HG03575 (cell line): ENCODE data around the gene HEATR9.

Source experiments
- ATAC-seq: cut with Tn5 transposase; IDR thresholded peaks from one replicate; pipeline ENCODE4 v1.9.1; 2021; ENCODE audit not compliant: unreplicated experiment, insufficient number of reproducible peaks, low FRiP score; ENCODE audit errors: extremely low read depth

The HEATR9 gene, protein sequence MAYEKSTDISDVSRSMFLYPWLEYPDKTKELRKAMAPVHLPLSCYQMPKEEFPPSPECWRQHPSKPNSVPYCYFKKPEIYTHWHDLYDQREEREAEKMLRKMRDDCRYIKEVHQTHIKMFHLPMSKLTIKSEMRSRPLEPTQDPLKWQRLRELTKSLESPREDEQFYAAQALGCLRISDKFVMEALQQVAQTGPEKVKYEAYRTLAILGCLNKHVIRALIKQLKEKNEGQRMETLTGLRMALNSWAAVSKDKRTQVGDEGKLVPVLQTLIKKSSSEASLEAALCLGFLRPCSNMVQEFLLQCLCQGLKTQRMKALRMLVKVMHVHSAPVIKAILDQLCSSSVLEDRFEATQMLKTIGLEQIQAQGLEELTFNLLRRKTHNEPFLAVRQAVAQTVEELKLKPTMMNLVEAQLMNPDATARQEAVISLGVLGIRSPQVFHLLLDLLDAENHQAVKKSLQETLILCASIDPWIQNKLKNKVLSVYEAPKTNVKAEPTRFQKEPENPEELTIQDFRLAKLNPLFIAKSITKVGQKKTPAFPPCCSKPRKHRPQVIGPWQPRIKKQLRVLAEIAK

DNA sequence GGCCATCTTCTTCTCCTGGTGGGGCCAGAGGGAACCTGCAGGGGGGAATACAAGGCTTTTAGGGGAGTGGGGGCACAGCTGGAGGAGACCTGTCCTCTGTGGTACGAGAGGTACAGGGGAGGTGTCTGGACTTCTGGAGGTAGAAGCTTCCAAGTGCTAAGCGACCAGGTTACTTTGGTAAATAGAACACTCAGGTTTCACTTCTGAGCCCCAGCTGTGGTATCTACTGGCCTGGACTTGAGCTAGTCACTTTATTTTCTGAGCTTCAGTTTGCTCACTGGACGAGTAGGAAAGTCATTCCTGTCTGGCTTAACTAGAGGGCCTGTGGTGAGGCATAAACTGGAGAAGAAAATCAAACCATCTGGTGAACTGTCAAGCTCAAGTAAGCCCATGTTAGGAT, at the start of gene HEATR9:
Gene HEATR9 (minus strand): TSS at position 155 of the 400 bp plus-strand sequence. CDS start 149 bp downstream, at position 6.
- ATAC-seq, result no peak

DNA sequence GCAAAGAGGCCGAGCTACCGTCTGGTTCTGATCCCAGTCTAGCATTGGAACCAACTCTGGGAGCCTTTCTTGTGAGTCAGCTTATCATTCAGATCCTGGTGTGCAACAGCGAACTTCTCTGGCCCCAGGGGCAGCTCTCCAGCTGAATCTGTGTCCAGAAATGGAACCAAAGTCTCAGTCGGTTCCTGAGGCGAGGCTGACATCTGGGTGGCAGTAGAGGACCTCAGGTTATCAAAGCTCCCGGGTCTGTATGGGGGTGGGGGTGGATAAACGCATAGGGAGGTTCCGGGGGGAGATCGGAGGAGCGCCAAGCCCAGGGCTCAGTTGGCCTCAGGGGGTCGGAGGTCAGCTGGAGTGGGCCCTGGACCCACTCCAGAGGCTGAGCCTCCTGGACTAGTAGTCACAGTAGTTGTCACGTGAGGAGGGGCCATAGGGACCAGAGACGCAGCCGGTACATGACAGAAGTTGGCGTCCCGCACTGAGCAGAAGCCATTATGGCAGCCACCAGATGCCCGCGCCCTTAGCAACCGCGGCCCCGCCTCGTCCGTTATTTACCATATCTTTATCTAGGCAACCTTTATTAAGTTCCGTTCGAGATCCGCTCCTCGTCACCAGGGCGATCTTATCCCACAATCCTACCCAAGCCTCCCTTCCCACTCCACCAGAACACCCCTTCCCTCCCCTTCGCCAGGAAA, 49.0 kb upstream of the HEATR9 start:
- no peak for ATAC-seq

DNA sequence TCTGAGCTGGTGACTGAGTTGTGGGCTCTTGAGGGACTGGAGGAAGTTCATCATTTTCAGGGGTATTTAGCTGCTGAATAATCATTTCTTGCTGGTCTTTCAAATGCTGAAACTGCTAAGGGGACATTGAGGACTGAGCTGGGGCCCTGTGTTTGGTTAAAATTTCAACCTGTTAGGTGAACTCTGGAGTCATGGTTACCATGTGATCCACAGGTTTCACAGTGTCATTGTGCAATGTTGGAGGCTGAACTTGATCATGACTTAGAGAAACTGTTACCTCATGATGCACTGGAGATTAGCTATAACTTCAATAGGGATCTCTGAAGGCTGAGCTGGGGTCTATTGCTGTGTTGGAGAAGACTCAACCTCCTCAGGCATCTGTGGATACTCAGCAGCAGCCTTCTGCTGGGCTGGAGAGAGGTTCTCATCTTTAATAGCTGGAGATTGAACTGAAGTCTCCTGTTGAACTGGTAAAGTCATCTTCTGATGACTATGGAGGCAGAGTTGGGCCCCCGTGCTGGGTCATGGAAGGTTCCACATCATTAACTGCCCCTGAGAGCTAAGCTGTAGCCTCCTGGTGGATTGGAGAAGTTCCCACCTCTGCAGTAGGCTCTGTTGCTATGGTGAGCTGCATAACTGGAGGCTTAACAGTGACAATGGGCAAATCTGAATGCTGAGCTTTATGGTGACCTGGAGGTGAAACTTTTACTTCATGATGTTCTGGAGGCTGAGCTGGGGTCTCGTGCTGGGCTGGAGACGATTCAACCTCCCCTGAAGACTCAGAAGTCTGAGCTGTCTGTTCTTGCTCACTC, 46.7 kb upstream of the HEATR9 start:
- no peak for ATAC-seq

DNA sequence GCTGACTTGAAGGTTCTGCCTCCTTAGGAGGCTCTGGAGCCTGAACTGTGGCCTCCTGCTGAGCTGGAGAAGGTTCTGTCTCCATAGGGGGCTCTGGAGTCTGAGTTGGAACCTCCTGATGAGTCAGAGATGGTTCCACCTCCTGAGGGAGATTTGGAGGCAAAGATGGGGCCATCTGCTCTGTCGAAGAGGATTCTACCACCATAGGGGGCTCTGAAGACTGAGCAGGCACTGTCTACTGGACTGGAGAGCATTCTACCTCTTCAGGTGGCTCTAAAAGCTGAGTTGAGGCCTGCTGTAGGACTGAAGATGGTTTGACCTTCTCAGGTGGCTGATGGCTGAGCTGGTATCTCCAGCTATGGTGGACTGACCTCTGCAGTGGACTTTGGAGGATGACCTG, 45.7 kb upstream of the HEATR9 start:
- no peak for ATAC-seq

DNA sequence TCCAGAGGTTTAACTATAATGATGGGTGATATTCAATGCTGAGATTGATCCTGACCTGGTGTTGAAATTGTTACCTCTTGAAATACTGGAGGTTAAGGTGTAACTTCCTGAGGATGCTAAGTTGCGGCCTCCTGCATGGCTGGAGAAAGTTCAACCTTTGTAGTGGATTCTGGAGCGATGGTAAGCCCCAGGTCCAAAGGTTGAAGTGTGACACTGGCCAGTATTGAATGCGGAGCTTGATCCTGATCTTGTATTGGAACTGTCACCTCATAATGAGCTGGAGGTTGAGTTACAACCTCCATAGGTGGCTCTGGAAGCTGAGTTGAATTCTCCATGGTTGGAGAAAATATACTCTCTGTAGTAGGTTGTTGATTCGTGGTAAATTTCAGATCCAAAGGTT, 44.9 kb upstream of the HEATR9 start:
- ATAC-seq, result no peak

DNA sequence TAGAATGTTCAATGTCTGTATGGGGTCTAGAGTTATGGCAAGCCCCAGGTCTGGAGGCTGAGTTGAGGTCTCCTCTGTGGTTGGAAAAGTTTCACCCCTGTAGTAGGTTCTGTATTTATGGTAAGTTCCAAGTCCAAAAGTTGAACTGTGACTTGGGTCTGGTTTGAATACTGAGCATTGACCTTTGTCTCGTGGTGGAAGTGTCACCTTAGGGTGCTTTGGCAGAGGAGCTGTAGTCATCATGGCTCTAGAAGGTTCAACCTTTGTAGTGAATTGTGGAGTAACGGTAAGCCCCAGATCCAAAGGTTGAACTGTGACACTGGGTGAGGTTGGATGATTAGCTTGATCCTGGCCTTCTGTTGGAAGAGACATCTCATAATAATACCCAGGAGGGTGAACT, 44.3 kb upstream of the HEATR9 start:
- no peak for ATAC-seq

DNA sequence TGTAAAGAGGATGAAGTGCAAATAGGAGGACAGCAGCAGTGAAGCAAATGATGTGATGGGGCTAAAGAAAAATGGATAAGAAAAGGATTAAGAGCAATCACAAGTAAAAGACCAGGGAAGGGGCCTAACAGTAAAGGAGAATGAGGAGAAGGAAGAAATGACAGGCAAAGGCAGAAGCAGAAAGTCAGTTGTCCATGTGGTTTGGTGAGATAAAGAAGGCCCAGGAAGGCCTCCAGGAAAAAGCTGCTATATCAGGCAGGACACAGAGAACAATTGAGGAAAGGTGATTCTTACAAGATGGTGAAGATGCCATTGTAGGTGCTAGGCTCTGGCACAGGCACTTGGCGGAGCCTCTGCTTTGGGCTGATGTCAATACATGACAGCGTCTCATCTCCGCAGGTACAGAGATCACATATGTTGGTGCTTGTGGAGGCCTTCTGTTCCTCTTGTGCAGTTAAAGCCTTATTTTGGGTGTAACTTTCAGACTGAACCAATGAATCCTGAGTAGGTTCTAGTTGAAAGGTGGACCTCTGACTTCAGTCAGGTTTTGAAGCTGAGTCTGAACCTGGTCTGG, 43.7 kb upstream of the HEATR9 start:
- no peak for ATAC-seq

DNA sequence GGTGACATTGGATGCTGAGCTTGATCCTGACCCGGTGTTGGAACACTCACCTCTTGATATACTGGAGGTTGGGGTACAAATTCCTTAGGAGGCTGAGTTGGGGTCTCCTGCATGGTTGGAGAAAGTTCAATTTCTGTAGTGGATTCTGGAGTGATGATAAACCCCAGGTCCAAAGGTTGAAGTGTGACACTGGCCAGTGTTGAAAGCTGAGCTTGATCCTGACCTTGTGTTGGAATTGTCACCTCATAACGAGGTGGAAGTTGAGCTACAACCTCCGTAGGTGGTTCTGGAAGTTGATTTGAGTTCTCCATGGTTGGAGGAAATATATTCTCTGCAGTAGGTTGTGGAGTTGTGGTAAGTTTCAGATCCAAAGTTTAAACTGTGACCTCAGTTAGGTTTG, 40.7 kb upstream of the HEATR9 start:
- no peak for ATAC-seq

DNA sequence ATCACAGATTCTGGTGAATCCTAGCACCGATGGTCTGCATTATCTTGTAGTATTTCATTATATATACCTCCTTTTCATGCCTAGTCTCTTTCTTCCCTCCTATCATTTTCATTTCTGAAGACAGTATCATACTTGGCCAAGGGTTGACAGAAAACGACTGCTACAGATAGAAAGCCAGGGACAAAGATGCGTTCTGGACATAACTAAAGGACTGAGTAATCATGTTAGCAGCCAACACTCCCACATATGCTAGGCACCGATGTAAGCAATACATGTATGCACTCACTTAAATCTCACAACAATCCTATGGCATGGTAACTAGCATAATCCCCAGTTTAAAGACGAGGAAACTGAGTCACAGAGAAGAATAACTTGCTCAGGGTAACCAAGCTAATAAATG, 39.0 kb upstream of the HEATR9 start:
- ATAC-seq, result no peak

DNA sequence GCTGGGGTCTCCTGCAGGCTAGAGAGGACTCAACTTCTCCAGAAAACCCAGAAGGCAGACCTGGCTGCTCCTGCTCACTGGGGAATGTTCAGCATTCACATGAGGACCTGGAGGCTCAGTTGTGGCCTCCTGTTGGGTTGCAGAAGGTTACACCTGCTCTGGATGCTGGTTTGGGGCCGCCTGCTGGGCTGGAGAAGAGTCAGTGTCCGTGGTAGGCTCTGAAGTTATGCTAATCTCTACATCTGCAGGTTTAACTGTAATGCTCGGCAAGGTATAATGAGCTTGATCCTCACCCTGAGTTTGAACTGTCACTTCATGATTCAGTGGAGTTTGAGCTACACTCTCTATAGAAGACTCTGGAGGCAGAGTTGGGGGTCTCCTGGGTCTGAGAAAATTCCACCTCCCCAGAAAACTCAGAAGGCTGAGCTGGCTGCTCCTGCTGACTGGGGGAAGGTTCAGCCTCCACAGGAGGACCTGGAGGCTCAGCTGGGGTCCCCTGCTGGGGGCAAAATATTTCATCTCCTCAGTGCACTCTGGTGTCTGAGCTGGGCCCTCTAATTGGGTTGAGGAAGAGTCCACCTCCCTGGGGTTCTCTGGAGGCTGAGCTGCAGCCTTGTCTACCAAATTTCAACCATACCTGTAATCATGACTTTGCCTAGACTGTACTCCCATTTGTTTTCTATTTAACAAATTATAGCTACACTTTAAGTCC, 38.4 kb upstream of the HEATR9 start:
- no peak for ATAC-seq

DNA sequence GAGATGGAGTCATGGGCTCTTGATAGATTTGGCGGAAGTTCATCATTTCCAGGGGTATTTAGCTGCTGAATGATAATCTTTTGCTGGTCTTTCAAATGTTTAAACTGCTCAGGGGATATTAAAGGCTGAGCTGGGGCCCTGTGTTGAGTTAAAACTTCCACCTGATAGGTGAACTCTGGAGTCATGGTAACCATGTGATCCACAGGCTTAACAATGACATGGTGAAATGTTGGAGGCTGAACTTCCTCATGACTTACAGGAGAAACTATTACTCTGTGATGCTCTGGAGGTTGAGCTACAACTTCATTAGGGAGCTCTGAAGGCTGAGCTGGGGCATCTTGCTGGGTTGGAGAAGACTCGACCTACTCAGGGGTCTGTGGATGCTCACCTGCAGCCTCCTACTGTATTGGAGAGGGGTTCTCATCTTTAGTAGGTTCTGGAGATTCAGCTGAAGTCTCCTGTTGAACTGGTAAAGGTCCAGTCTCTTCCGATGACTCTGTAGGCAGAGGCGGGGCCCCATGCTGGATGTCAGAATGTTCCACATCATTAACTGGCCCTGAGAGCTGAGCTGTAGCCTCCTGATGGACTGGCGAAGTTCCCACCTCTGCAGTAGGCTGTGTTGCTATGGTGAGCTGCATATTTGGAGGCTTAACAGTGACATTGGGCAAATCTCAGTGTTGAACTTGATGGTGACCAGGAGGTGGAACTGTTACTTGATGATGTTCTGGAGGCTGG, 37.7 kb upstream of the HEATR9 start:
- no peak for ATAC-seq

DNA sequence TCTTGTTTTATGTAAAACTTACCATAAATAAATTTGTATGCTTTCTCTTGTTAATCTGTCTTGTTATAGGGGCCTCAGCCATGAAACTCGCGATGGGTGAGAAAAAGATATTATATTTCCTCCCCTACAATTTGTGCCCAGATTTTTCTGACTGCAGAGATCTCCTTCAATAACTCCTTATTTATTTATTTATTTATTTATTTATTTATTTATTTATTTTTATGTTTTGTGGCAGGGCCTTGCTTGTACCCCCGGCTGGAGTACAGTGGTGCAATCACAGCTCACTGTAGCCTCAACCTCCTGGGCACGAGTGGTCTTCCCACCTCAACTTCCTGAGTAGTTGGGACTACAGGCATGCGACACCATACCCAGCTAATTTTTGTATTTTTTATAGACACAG, 34.8 kb upstream of the HEATR9 start:
- no peak for ATAC-seq

DNA sequence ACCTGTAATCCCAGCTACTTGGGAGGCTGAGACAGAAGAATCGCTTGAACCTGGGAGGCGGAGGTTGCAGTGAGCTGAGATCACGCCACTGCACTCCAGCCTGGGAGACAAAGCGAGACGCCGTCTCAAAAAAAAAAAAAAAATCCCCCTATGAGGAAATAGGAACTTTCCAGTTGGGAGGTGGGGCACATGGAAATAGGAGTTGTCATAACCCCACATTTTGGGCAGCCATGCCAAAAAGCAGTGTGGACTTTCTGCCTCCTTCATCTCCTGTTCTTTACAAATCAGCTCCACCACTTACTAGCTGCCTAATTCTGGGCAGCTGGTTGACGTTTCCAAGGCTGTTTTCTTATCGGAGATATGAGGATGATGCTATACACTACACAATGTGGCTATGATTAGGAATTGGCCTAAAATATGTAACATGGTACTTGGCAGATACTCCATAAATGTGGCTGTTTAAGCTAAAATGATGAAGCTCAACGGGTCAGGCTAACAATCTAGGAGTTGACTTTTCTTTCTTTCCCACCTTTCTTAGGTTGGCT, 33.0 kb upstream of the HEATR9 start:
- no peak for ATAC-seq

DNA sequence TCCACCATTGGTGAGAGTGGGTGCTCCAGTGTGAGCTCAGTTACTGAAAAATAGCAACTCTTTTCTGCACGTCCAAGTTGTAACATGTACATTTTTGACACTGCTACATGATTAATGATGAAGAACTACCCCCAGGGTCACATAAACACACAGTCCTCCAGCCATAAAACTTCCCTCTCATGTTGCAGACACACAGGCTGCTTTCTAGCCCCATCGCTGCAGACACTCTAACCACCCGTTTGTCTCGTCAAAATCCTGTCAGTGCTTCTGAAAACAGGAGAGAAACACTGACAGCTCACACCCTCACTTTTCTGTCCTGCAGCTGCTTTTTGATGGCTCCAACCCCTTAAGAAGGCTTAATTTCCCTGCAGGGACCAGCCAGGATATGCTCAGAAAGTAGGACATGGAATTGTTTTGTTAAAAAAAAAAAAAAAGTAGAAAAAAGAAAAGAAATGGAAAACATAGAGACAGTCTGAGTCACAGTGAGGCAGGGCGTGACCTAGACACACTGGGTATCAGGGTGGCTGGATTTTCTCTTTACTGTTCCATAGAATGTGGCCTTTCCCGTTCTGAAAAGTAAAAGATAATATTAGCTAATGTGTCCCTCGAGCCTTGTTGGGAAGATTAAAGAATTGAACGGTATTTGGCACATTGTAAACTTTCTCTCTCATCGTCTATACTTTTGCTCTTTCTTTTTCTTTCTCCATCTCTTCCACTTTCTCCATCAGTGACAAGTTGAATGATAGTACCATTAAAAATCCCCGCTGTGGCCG, 32.2 kb upstream of the HEATR9 start:
- no peak for ATAC-seq

DNA sequence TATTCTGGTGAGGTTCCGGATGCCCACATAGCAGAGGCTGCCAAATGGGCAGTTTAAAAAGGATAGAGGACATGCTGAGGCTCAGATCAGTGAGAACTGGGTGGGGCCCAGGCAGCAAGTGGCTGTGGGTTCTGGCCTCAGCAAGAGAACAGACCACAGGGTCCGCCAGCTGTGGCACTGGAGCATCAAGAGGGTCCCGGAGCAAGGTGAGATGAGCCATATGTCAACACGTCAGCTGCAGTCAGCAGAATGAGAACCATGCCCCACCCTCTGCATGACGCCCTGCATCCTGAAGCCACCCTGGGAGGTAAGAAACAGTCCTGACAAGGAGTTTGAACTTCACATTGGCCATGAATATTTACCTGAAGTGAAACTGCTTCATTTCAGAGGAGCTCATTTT, 31.6 kb upstream of the HEATR9 start:
- no peak for ATAC-seq

DNA sequence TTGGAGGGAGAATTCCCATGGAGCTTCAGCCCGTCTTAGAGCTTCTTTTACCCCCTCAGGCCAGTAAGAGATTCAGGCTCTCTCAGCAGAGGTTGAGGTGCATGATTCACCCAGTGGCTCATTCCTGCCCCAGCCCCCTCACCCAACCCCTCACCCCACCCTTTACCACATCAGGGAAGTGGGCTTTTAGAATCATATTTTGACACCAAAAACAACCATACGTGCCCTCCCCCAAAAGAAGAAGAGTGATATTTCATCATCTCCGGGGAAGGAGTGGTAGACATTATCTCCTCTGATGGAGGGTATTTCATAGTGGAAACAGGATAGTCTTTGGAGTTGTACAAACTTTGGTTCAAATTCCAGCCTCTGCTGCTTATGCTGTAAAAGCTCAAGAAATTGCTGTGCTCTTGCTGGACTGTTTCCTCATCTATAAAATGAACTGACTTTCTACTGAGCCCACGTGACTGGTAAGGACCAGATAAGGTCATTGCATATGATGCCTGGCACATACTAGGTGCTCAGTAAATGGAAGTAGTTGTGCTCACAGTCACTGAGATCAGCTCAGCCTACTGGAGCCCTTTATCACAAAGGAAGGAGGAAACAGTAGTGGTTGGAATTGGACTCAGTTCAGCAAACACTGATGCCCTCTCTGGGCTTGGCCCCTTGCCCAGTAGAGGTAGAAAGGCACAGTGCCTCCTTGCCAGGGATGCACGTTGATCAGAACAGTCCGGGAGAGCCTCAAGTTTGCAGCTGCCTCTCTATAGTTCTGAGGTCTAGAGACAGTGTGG, 29.8 kb upstream of the HEATR9 start:
- no peak for ATAC-seq
